ENCODE data around the gene UBR4.

UBR4 gene

GRCh38 chr1:19036041-19036812 is 173.8 kb downstream of the UBR4 start:
- DNase-seq (ENCODE audit: low read depth in 2 of 2), result no peak

GRCh38 chr1:19035377-19036040 is 174.6 kb downstream of the UBR4 start:
- DNase-seq (ENCODE audit: low read depth in 2 of 2), result no peak

DNA sequence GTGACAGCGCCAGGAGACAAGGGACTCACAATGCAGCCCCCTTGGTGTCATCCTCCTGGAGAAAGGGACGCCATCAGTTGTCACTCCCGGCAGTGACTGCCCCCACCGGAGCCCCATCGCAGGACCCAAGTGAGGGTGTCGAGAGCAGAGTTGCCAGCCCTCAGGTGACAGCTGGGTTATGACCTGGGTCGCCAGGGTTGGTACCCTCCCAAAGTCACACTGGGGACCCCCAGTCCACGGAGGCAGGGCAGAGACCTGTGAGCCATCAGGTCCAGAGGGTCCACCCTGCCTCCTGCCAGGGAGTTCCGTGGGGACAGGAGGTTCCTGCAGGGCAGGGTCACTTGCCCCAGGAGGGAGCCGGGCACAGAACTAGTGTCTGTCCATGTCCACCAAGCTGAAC is 175.3 kb downstream of the UBR4 start:
- DNase-seq (ENCODE audit: low read depth in 2 of 2), result no peak

DNA sequence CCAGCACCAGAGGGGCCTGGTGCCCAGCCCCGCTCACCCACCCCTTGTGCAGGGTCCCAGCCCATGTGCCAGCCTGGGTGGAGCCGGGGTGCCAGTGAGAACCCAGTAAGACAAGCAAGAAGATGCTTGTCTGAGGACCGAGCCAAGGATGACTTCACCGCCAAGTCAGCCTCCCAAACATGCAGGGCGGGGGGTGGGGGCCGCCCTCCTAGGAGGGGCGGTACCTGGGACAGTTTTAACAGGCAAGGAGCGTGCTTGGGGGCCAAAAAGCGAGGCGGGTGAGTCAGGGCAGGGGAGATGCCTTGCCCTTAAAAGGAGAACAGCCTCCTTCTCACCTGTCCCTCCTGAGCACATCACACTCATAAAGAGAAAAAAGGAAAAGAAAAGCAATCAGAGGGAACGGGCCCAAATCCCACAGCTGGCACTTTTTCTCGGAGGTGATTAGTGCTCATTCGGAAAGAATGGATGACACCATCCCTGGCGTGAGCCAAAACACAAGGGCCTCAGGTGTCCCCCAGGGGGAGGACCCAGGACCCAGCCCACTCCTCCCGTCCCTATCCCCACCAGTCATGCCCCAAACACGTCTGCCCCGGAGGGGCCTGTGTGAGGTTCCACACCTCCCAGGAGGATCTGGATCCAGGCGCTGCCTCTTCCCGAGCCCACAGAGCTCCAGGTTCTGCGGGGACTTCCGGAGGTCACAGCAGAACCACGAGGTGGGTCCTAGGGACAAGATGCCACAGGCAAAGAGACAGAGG is 176.0 kb downstream of the UBR4 start:
- no peak for DNase-seq (ENCODE audit: low read depth in 2 of 2)

- no peak for DNase-seq (ENCODE audit: low read depth in 2 of 2)
Observed at GRCh38 chr1:19033515-19033839, 176.6 kb downstream of the UBR4 start.

DNA sequence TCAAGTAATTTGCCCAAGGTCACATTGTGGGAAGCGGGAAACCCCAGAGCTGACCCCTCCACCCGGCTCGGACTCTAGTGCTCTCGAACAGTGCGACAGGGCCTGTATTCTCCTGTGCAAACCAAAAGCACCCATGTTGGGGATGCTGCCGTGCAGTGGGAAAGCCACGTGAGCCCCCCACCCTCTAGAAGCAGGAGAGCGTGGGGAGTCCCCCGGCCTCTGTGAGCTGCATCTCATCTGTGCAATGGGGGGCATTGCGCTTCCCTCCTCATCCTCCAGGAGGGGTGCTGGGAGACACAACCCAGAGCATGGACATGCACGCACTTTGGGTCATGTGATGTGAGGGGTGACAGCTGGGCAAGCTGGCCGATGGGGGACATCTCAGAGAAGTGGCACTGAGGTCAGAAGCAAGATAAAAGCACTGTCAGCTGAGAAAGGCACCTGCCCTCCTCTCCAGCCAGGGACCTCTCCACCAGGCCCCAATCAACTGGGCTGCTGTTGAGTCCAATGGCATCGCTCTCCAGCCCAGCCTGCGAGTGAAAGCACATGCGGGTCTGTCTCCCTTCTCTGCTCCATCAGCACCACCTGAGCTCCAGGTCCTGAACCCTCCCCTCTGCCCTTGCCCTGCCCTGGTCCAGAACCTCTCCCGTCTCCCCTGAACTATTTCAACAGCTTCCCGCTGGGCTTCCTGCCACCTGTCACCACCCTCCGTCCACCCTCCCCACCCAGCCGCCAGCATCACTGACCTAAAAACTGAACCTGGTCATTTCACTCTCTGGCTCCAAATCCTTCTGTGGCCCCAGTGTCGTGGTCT is 177.2 kb downstream of the UBR4 start:
- DNase-seq (ENCODE audit: low read depth in 2 of 2), result no peak

DNA sequence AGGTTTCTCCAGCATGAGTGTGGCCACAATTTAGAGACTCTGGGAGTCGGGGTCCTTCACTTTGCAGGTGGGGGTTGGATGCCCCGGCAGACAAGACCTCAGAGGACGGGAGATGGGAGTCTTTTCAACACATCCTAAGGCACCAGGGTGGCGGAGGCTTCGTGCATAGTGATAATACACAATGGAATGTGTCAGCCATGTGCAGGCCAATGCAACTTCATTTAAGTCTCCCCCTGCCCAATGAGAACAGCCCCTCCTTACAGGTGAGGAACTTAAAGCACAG is 177.7 kb downstream of the UBR4 start:
- no peak for DNase-seq (ENCODE audit: low read depth in 2 of 2)

GRCh38 chr1:19029191-19030085 is 180.6 kb downstream of the UBR4 start:
- DNase-seq (ENCODE audit: low read depth in 2 of 2), result no peak

GRCh38 chr1:19028546-19029129 is 181.4 kb downstream of the UBR4 start:
- DNase-seq (ENCODE audit: low read depth in 2 of 2), result no peak

- no peak for DNase-seq (ENCODE audit: low read depth in 2 of 2)
Observed at GRCh38 chr1:19028110-19028509, 182.0 kb downstream of the UBR4 start.
